IPS-NIHi11 (cell line): ENCODE results near the gene SNTG2.

Experiments
- DNase-seq: peaks from one replicate; pipeline ENCODE4 v3.0.0; 2012; ENCODE audit warnings: mixed read lengths, low spot score

SNTG2 gene

GRCh38 chr2:1318366-1319009 lies 367.8 kb downstream of the SNTG2 start:
- no peak for DNase-seq

GRCh38 chr2:1319393-1319792 lies 368.7 kb downstream of the SNTG2 start:
- no peak for DNase-seq

GRCh38 chr2:1321321-1321720 lies 370.7 kb downstream of the SNTG2 start:
- DNase-seq: no peak

GRCh38 chr2:1324884-1325283 lies 374.2 kb downstream of the SNTG2 start:
- no peak for DNase-seq

- DNase-seq: no peak
Measured at GRCh38 chr2:1328684-1329083, 378.0 kb downstream of the SNTG2 start.

GRCh38 chr2:1339388-1340140 lies 388.9 kb downstream of the SNTG2 start:
- peak; percentile 29 for DNase-seq

- no peak for DNase-seq
Measured at GRCh38 chr2:1340141-1340512, 389.5 kb downstream of the SNTG2 start.

- no peak for DNase-seq
Measured at GRCh38 chr2:1341404-1342120, 390.9 kb downstream of the SNTG2 start.

- no peak for DNase-seq
Measured at GRCh38 chr2:1348789-1349188, 398.1 kb downstream of the SNTG2 start.

- DNase-seq: no peak
Measured at GRCh38 chr2:1350111-1350510, 399.5 kb downstream of the SNTG2 start.

GRCh38 chr2:1353124-1353523 lies 402.5 kb downstream of the SNTG2 start:
- DNase-seq: no peak

- no peak for DNase-seq
Measured at GRCh38 chr2:1353543-1353942, 402.9 kb downstream of the SNTG2 start.

GRCh38 chr2:1360144-1360543 lies 409.5 kb downstream of the SNTG2 start:
- DNase-seq: no peak

- DNase-seq: no peak
Measured at GRCh38 chr2:1360557-1361250, 410.1 kb downstream of the SNTG2 start.

- no peak for DNase-seq
Measured at GRCh38 chr2:1363367-1363766, 412.7 kb downstream of the SNTG2 start.

GRCh38 chr2:1366546-1367134 lies 416.0 kb downstream of the SNTG2 start:
- no peak for DNase-seq

GRCh38 chr2:1367601-1368000 lies 417.0 kb downstream of the SNTG2 start:
- no peak for DNase-seq

- DNase-seq: no peak
Measured at GRCh38 chr2:1369905-1370304, 419.3 kb downstream of the SNTG2 start.

- no peak for DNase-seq
Measured at GRCh38 chr2:1370461-1370860, 419.8 kb downstream of the SNTG2 start.

- no peak for DNase-seq
Measured at GRCh38 chr2:1371082-1371481, 420.4 kb downstream of the SNTG2 start.

GRCh38 chr2:1373830-1374229 lies 423.2 kb downstream of the SNTG2 start:
- DNase-seq: no peak

GRCh38 chr2:1374287-1374686 lies 423.6 kb downstream of the SNTG2 start:
- no peak for DNase-seq
